Measurements from ENCODE around the gene DDX23.

Gene DDX23

DNA sequence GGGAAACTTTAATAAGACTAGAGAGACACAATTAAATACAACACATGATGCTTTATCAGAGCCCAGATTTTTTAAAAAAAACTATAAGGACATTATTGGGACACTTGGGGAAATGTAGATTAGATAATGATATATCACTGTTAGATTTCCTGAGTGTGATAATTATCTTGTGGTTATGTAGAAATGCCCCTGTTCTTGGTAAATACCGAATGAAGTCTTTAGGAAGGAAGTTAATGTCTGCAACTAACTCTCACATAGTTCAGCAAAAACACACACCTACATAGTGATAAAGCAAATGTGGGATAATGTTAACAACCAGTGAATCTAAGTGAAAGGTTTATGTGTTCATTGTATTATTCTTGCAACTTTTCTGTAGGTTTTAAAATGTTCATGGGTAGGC is 48.3 kb downstream of the DDX23 start:
- no peak overlapping the region for H3K4me3 ChIP-seq (replicated peaks; ENCODE audit: low read depth, low read length)
- DNase-seq (ENCODE audit: extremely low read depth, low read depth): no peak
- no peak for TF ChIP-seq CTCF (IDR thresholded peaks at IDR 0.05; ENCODE audit: low read depth, low read length, missing control alignments)

DNA sequence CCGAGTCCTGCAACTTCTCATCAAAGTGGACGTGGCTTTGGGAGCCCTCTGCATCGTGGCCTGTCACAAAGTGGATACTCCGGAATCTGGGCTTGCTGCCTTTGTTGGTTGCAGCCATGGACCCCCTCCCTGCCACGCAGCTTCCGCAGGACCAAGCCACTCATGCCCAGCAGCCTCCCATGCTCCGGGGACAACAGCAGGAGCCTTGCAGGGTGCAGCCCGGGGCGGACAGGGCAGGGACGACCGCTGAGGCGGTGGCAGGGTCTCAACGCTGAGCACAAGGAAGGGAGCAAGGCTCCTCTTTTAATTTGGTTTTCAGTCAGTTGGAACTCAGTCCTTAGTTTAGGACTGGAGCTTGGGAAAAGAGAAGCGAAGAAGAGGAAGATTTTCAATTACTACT is 51.0 kb downstream of the DDX23 start:
- no peak for TF ChIP-seq CTCF (IDR thresholded peaks at IDR 0.05; ENCODE audit: low read depth, low read length, missing control alignments)
- H3K4me3 ChIP-seq (replicated peaks; ENCODE audit: low read depth, low read length): no peak overlapping the region
- DNase-seq (ENCODE audit: extremely low read depth, low read depth): no peak

DNA sequence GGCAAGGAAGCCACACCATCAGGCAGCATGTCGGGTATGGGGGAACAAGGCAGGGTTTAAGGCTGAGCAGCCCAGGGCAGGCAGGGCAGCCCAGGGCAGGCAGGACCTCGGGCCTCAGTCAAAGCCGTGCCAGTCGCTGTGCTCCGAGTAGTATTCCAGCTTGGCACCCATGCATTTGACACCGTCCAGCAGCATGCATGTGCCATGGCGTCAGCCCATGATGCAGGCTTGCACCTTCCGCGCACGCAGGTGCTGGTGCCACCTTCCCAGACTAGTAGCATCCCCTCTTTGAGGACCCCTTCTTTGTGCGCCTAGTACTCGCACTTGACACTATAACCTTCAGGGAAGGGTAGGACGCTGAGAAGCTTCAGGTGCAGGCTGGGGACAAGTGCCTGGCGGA is 51.5 kb downstream of the DDX23 start:
- no peak for DNase-seq (ENCODE audit: extremely low read depth, low read depth)
- no peak for TF ChIP-seq CTCF (IDR thresholded peaks at IDR 0.05; ENCODE audit: low read depth, low read length, missing control alignments)
- no peak overlapping the region for H3K4me3 ChIP-seq (replicated peaks; ENCODE audit: low read depth, low read length)

DNA sequence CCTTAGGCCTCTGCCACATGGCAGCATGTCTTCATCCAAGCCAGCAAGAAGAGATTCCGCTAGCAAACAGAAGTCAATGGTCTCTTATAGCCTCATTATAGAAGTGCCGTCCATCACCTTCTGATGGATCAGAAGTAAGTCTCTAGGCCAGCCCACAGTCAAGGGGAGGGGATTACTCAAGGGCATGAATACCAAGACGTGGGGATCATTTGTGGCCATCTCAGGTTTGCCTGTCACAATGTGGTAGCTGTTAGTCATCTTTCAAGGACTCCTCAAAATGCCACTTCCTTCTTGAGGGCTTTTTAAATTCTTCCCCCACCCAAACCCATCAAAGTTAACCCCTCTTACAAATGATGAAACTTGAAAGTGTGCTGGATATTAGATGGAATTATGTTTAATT is 55.0 kb downstream of the DDX23 start:
- no peak for TF ChIP-seq CTCF (IDR thresholded peaks at IDR 0.05; ENCODE audit: low read depth, low read length, missing control alignments)
- no peak overlapping the region for H3K4me3 ChIP-seq (replicated peaks; ENCODE audit: low read depth, low read length)
- DNase-seq (ENCODE audit: extremely low read depth, low read depth): no peak

DNA sequence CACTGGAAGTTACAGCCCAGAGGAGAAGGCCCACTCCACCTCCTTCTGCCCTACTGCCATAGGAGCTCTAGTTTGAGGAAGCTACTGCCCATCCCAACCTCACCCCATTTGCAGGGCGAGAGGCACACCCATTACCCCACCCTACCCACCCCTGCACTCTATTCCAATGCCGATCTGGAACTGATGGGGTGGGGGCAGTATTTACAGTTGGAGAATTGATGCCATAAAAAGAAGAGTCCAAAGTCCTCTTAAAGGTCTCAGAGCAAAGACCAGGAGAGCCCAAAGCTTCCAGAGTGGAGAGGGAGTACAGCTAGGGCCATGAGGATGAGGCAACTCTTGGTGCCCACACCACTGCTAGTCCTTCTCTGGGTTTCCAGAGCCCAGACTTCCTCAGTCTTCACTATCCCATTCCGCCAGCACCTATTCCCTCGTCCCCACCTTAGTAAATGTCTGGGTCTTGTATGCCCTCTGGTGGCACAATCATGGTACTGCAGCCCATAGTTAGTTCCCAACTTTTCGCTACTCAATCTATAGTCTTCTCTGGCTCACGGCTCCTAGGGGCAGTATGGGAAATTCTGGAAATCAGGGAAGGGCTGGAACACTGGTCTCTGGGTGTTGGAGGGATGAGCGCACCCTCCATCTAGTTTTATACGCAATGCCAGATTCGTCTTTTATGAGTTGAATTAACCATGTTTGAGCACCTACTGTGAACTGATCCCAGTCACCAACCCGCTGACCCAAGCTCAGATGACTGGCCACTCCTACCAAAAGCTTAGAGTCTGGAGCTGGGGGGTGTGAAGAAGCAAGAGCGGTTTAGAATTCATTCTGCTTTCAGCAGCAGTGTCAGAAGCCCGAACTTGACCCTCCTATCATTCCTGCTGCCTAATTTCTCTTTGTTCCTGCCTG is 56.2 kb downstream of the DDX23 start:
- peak; percentile 94 for TF ChIP-seq CTCF (IDR thresholded peaks at IDR 0.05; ENCODE audit: low read depth, low read length, missing control alignments)
- no peak overlapping the region for H3K4me3 ChIP-seq (replicated peaks; ENCODE audit: low read depth, low read length)
- peak; percentile 75 for DNase-seq (ENCODE audit: extremely low read depth, low read depth)

- H3K4me3 ChIP-seq (replicated peaks; ENCODE audit: low read depth, low read length): no peak overlapping the region
- TF ChIP-seq CTCF (IDR thresholded peaks at IDR 0.05; ENCODE audit: low read depth, low read length, missing control alignments): no peak
- DNase-seq (ENCODE audit: extremely low read depth, low read depth): no peak
These were observed 57.1 kb downstream of the DDX23 start for GRCh38 chr12:48794870-48795269.
